ENCODE data around the gene SPP2. TPM values are rescaled to one million over a fixed set of nuclear protein-coding genes. Genes with fewer than 3 reads are reported as not detected.

Gene SPP2
- total and polyA plus RNA-seq, 9 of the 15 experiments (the other 6 are each of a cell fraction or from before 2014, with no cell fraction given): not detected

GRCh38 chr2:234095301-234095700 lies 44.8 kb downstream of the SPP2 start (continued):
- TF ChIP-seq POLR3G (IDR thresholded peaks at IDR 0.05; ENCODE audit: extremely low read depth, insufficient read length, insufficient replicate concordance): no peak

GRCh38 chr2:234096164-234096563 lies 45.7 kb downstream of the SPP2 start:
- no peak overlapping the region for H3K27ac ChIP-seq (ENCODE audit: extremely low read depth, low read depth, low read length)
- no peak for DNase-seq (ENCODE audit: extremely low read depth in 1 of 4, low spot score in 3 of 4)
- no peak overlapping the region for H3K9ac ChIP-seq (ENCODE audit: insufficient read depth in 1 of 2, low read depth in 2 of 2, low read length in 2 of 2)
- no peaks in the 10 kb centered on the region for H3K36me3 ChIP-seq (ENCODE audit: control insufficient read depth, insufficient read depth, low read length)
- TF ChIP-seq ZNF277 (CRISPR knock-in tag; IDR thresholded peaks at IDR 0.05; ENCODE audit: borderline replicate concordance): no peak
- TF ChIP-seq HDAC3 (IDR thresholded peaks at IDR 0.05; ENCODE audit: borderline replicate concordance, partially characterized antibody): no peak
- TF ChIP-seq ZNF384 (IDR thresholded peaks at IDR 0.05; ENCODE audit: low read depth, low read length): no peak
- no peak for TF ChIP-seq CBX8 (IDR thresholded peaks at IDR 0.05; ENCODE audit: borderline replicate concordance, extremely low read depth, low read depth, low read length, poor library complexity, severe bottlenecking)
- no peak for TF ChIP-seq BRD9 (IDR thresholded peaks at IDR 0.05; ENCODE audit: low read depth, partially characterized antibody)
- no peak for TF ChIP-seq RB1 (IDR thresholded peaks at IDR 0.05; ENCODE audit: low read depth)
- no peak for TF ChIP-seq U2AF2 (optimal IDR thresholded peaks at IDR 0.05; ENCODE audit: low read depth, low read length)
- no peak for TF ChIP-seq PHF20 (IDR thresholded peaks at IDR 0.05; ENCODE audit: partially characterized antibody)
- no peak for TF ChIP-seq E2F5 (CRISPR knock-in tag; IDR thresholded peaks at IDR 0.05)
- no peak overlapping the region for H2AFZ ChIP-seq (ENCODE audit: low read depth, low read length)
- no TSS peak for BruUV-seq (replicated peaks)
- H3K79me2 ChIP-seq (ENCODE audit: control insufficient read depth, insufficient read depth, low read length): no peaks in the 10 kb centered on the region
- no peaks in the 10 kb centered on the region for H4K20me1 ChIP-seq (replicated peaks; ENCODE audit: control insufficient read depth, insufficient read depth, low read length)
- FAIRE-seq: no peak
- H3K4me1 ChIP-seq (replicated peaks in 1 of 2; ENCODE audit: control insufficient read depth in 2 of 2, insufficient read depth in 2 of 2, low read length in 2 of 2): no peaks in the 10 kb centered on the region
- 56% methylated on average over 7 of the region's 52 CpGs for WGBS (ENCODE audit: insufficient coverage, low coverage, missing lambda C conversion rate)
- no peak for ATAC-seq
- H3K27me3 ChIP-seq (ENCODE audit: control insufficient read depth in 2 of 2, insufficient read depth in 2 of 2, low read length in 2 of 2): no peaks in the 10 kb centered on the region
- H3K4me3 ChIP-seq: no peak overlapping the region
- H3K9me1 ChIP-seq (ENCODE audit: control insufficient read depth, insufficient read depth, low read length): no peaks in the 10 kb centered on the region
- ChIA-PET CTCF (ENCODE audit: low intra/inter-chr PET ratio) (no interaction called here), POLR2A (no interaction called here)
- in situ Hi-C loops (cut with MboI) (no loop called here), intact Hi-C loops (cut with micrococcal nuclease) (no loop called here)
- no peaks in the 10 kb centered on the region for H3K9me3 ChIP-seq (replicated peaks; ENCODE audit: control insufficient read depth, insufficient read depth, low read depth, low read length)
- H3K4me2 ChIP-seq (ENCODE audit: insufficient read depth, low read length): no peak overlapping the region

All from K562 (cell line).